GM12878 (cell line): ENCODE measurements around the gene PPP2R1A. TPM values are rescaled to one million over a fixed set of nuclear protein-coding genes. Genes with fewer than 3 reads are reported as not detected.

Source experiments
- ATAC-seq: fragments of 200-7000 bp; cut with Tn5 transposase; 3 replicates; pipeline ENCODE4 v1.9.1; 2020; ENCODE audit warnings: mild to moderate bottlenecking, moderate library complexity
- BruUV-seq: library from RNA; stranded (reverse); fragments of 400-500 nt; replicated peaks from 2 replicates; lab custom pipeline; 2021; lab: Mats Ljungman, UMichigan
- CTCF ChIA-PET: fragments of 300-600 bp; sonication (Branson Sonifier 250); formaldehyde crosslinking; extraction: SDS; loops from one replicate; lab custom pipeline; 2021; ENCODE audit warnings: inconsistent platforms; lab: Yijun Ruan, JAX
- POLR2A ChIA-PET: fragments of 350-600 bp; formaldehyde crosslinking; extraction: SDS; loops from one replicate; lab custom pipeline; 2021; ENCODE audit warnings: inconsistent platforms; lab: Charles Lee
- RAD21 ChIA-PET: fragments of 300-600 bp; sonication (Branson Sonifier 250); formaldehyde crosslinking; loops from one replicate; lab custom pipeline; 2023; ENCODE audit warnings: antibody characterized with exemption; ENCODE audit not compliant: unreplicated experiment; lab: Charles Lee
- SMC1A ChIA-PET: fragments of 300-600 bp; sonication (Branson Sonifier 250); formaldehyde crosslinking; loops from one replicate; lab custom pipeline; 2023; ENCODE audit not compliant: unreplicated experiment, uncharacterized antibody; lab: Charles Lee
- DNase-seq: peaks from one replicate; pipeline ENCODE4 v3.0.0-alpha.2; 2011; ENCODE audit warnings: low read depth, low spot score
- FAIRE-seq: peaks from 3 replicates; lab custom pipeline; 2011; peaks lifted over from hg19 to GRCh38; lab: Jason Lieb, UNC
- H2AFZ ChIP-seq: 2 replicates; pipeline ENCODE4 v1.6.0; 2011; ENCODE audit warnings: low read depth, low read length, control low read depth; ENCODE audit not compliant: control insufficient read depth
- H3K27ac ChIP-seq: 2 replicates; pipeline ENCODE4 v1.5.1; 2011; ENCODE audit warnings: control low read depth; ENCODE audit not compliant: control insufficient read depth, insufficient read depth
- H3K27me3 ChIP-seq, 2 experiments: replicated peaks in 1 of 2; 2 replicates each; pipeline versions ENCODE4 v1.6.0 to v1.6.1; 2011; ENCODE audit warnings: low read length in 1 of 2; ENCODE audit not compliant: control insufficient read depth in 2 of 2, insufficient read depth in 2 of 2
- H3K36me3 ChIP-seq, 2 experiments: 2 replicates each; pipeline ENCODE4 v1.5.1; 2011; ENCODE audit warnings: low read length in 1 of 2; ENCODE audit not compliant: control insufficient read depth in 2 of 2, insufficient read depth in 2 of 2
- H3K4me1 ChIP-seq: 2 replicates; pipeline ENCODE4 v1.6.1; 2011; ENCODE audit warnings: mild to moderate bottlenecking, low read length, moderate library complexity, mixed read lengths; ENCODE audit not compliant: control insufficient read depth, insufficient read depth
- H3K4me2 ChIP-seq: 2 replicates; pipeline ENCODE4 v1.6.0; 2011; ENCODE audit warnings: control low read depth; ENCODE audit not compliant: control insufficient read depth, insufficient read depth
- H3K4me3 ChIP-seq: fragments of 200-600 bp; sonication (generic); 2 replicates; pipeline ENCODE4 v1.5.1; 2016
- H3K79me2 ChIP-seq: 2 replicates; pipeline ENCODE4 v1.6.0; 2011; ENCODE audit warnings: low read length; ENCODE audit not compliant: control insufficient read depth, insufficient read depth
- H3K9ac ChIP-seq: 2 replicates; pipeline ENCODE4 v1.8.0; 2011; ENCODE audit warnings: low read length, control low read depth, mixed read lengths; ENCODE audit not compliant: control insufficient read depth, insufficient read depth
- H3K9me3 ChIP-seq: replicated peaks from 3 replicates; pipeline ENCODE4 v1.5.1; 2011; ENCODE audit warnings: mild to moderate bottlenecking, low read length; ENCODE audit not compliant: control insufficient read depth, insufficient read depth
- H4K20me1 ChIP-seq: 2 replicates; pipeline ENCODE4 v1.6.0; 2011; ENCODE audit not compliant: control insufficient read depth, insufficient read depth
- CBFB ChIP-seq: IDR thresholded peaks from 2 replicates; pipeline ENCODE4 v1.6.1; 2016; ENCODE audit warnings: antibody characterized with exemption, low read depth
- CEBPZ ChIP-seq: fragments of 150-350 bp; IDR thresholded peaks from 2 replicates; pipeline ENCODE4 v1.6.1; 2016; ENCODE audit warnings: low read depth, low read length
- CHD4 ChIP-seq: fragments of 200-600 bp; sonication (generic); IDR thresholded peaks from 2 replicates; pipeline ENCODE4 v1.6.1; 2016; ENCODE audit warnings: mild to moderate bottlenecking
- ESRRA ChIP-seq: IDR thresholded peaks from 2 replicates; pipeline ENCODE4 v1.6.1; 2012; ENCODE audit warnings: mild to moderate bottlenecking, low read length, improper control_type of control experiment
- IRF3 ChIP-seq: fragments of 450-650 bp; IDR thresholded peaks from 2 replicates; pipeline ENCODE4 v1.6.1; 2014; ENCODE audit warnings: mild to moderate bottlenecking
- MTA2 ChIP-seq: fragments of 450-650 bp; IDR thresholded peaks from 2 replicates; pipeline ENCODE4 v1.6.1; 2016; ENCODE audit warnings: low read depth, mild to moderate bottlenecking, moderate library complexity
- NR2C1 ChIP-seq: fragments of 450-650 bp; IDR thresholded peaks from 2 replicates; pipeline ENCODE4 v1.6.1; 2017; ENCODE audit warnings: antibody characterized with exemption, mild to moderate bottlenecking, moderate library complexity
- NR2C2 ChIP-seq: IDR thresholded peaks from 2 replicates; pipeline ENCODE4 v1.6.1; 2011; ENCODE audit warnings: borderline replicate concordance, low read depth; ENCODE audit not compliant: control insufficient read depth, insufficient read length
- SREBF1 ChIP-seq: IDR thresholded peaks from 2 replicates; pipeline ENCODE4 v1.6.1; 2012; ENCODE audit warnings: mild to moderate bottlenecking, low read length
- USF1 ChIP-seq: IDR thresholded peaks from 2 replicates; pipeline ENCODE4 v1.6.1; 2011; ENCODE audit warnings: borderline replicate concordance, low read depth, mild to moderate bottlenecking, moderate library complexity, mixed read lengths, low read length; ENCODE audit not compliant: insufficient read depth; ENCODE audit errors: extremely low read length
- ZSCAN29 ChIP-seq: fragments of 450-650 bp; IDR thresholded peaks from 2 replicates; pipeline ENCODE4 v1.6.1; 2017; ENCODE audit warnings: mild to moderate bottlenecking, moderate library complexity
- WGBS: methylation state at CpG from one replicate; pipeline ENCODE4 v1.1.6; 2016; ENCODE audit warnings: low lambda C conversion rate; ENCODE audit not compliant: insufficient replicate concordance, insufficient coverage; ENCODE audit errors: missing lambda C conversion rate; 5-methylcytosine and 5-hydroxymethylcytosine counted together
- in situ Hi-C: fragments of 300-500 bp; cut with MboI; formaldehyde crosslinking; loops from 9 replicates; pipeline ENCODE4 v1.14.3; 2018; ENCODE audit warnings: mixed read lengths
- intact Hi-C: fragments of 100-400 bp; cut with micrococcal nuclease; formaldehyde crosslinking; loops from one replicate; pipeline ENCODE4 v1.14.2; 2022; ENCODE audit not compliant: unreplicated experiment
- polyA plus RNA-seq, 11 experiments: library from polyadenylated mRNA; depleted of rRNA in 4 of 11; unstranded in 6 of 11; stranded (reverse) in 5 of 11; fragments of >200 nt; fragmentation: Nextera tagmentation in 4 of 11; fragmentation: Illumina TruSeq in 1 of 11; extraction: Ambion mirVana in 4 of 11; extraction: Trizol in 1 of 11; gene quantifications; 1 replicate in 1 of 11; 2 replicates in 10 of 11; pipeline versions ENCODE4 v1.2.1 to v1.2.3, GENCODE V29; 2011 to 2016; ENCODE audit warnings: inconsistent platforms in 2 of 11, missing spikeins in 2 of 11, low read depth in 1 of 11
- total RNA-seq, 4 experiments: library from RNA; depleted of rRNA in 3 of 4; stranded (reverse); fragments of >200 nt in 3 of 4; fragmentation: Illumina TruSeq in 1 of 4; extraction: Trizol in 1 of 4; gene quantifications; 2 replicates each; pipeline versions ENCODE4 v1.2.1 to v1.2.3, GENCODE V29; 2013 to 2021

The PPP2R1A gene
- total and polyA plus RNA-seq, 10 of the 15 experiments (the other 5 are each of a cell fraction or from before 2014, with no cell fraction given), result 16.0 to 359 (median 140) TPM

- 94% methylated on average over 2 of the region's 2 CpGs for WGBS
- H3K4me2 ChIP-seq, result no peak overlapping the region
- POLR2A ChIA-PET, result no interaction called here
- ATAC-seq (no peak), DNase-seq (no peak)
- no peak overlapping the region for H3K9ac ChIP-seq
- RAD21 ChIA-PET, result no interaction called here
- no peaks in the 10 kb centered on the region; a peak in 2 of 4 replicates for H3K36me3 ChIP-seq
- TF ChIP-seq NR2C2 (no peak), ESRRA (no peak), ZSCAN29 (no peak), CBFB (no peak), MTA2 (no peak), SREBF1 (no peak), NR2C1 (no peak), IRF3 (no peak), USF1 (no peak), CEBPZ (no peak), CHD4 (no peak)
- TF ChIP-seq, all 136 proteins: peak for 0
- intact Hi-C loops (no loop called here), in situ Hi-C loops (loop anchor here (5.0 kb wide), 1 partner anchor 92 kb away; no protein-coding TSS in a partner anchor)
- Histone ChIP-seq H3K4me1 (no peaks in the 10 kb centered on the region), H4K20me1 (no peaks in the 10 kb centered on the region), H2AFZ (no peak overlapping the region), H3K9me3 (no peaks in the 10 kb centered on the region), H3K27ac (no peak overlapping the region), H3K4me3 (no peak overlapping the region), H3K27me3 (no peaks in the 10 kb centered on the region), H3K79me2 (no peaks in the 10 kb centered on the region)
- ChIA-PET SMC1A (no interaction called here), CTCF (no interaction called here)
- no TSS peak for BruUV-seq
- FAIRE-seq, result no peak
Measured at GRCh38 chr19:52234406-52234805, 44.6 kb downstream of the PPP2R1A start.
